ENCODE results near the gene WWOX.

WWOX gene

DNA sequence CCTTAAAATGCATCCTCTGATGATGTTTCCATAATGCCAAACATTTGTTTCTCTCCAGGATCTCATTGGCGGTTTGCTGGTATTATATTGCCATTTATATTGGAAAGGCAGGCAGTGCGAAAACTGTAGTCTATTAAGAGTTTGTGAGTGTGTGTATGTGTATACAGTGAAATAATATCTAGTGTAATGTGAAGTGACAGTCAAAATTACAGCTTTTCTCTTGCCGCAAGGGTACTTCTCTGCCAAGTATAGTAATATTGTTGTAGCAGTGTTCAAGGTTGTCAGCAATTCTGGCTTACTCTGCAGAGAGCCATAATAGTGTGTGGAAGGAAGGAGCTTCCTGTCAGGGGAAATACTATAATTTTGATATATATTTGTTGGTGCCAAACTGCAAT, 178.6 kb downstream of the WWOX start:
- no peak for DNase-seq

GRCh38 chr16:78281115-78281514, 181.7 kb downstream of the WWOX start:
- no peak for DNase-seq

GRCh38 chr16:78283548-78284251, 184.2 kb downstream of the WWOX start:
- no peak for DNase-seq

DNA sequence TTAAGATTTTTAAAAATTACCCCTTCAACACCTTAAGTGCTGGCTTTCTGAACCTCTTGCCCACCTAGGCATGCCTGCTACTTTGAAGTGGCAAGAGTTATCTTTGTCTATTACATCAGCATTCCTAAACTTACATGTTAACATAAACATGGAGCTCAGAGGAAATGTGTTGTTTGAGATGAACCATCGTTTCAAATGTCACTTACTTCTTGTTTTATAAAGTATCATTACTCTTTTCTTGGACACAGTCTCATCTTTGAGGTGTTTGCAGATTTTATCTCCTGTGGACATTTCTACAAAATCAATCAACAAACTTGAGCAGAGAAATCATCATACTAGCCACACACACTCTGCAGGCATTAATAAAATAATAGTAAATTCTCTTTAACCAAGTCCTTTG, 184.9 kb downstream of the WWOX start:
- no peak for DNase-seq

DNA sequence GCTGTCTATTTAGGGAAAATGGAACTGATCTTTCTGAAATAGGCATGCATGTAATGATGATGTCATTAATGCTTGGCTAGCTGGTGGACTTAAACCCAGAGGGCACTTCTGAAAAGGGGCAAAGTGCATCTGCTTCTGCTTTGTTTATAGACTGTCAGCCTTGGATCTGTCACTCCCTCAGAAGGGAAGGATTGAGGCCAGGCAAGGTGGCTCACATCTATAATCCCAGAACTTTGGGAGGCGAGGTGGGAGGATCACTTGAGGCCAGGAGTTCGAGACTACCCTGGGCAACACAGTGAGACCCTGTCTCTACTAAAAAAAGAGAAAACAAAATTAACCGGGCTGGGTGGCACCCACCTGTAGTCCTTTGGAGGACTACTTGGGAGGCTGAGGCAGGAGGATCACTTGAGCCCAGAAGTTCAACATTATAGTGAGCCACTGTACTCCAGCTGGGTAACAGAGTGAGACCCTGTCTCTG, 185.5 kb downstream of the WWOX start:
- no peak for DNase-seq

- no peak for DNase-seq
Measured at GRCh38 chr16:78285437-78285922, 186.0 kb downstream of the WWOX start.

GRCh38 chr16:78286065-78286464, 186.6 kb downstream of the WWOX start:
- no peak for DNase-seq

GRCh38 chr16:78288888-78289287, 189.4 kb downstream of the WWOX start:
- no peak for DNase-seq

DNA sequence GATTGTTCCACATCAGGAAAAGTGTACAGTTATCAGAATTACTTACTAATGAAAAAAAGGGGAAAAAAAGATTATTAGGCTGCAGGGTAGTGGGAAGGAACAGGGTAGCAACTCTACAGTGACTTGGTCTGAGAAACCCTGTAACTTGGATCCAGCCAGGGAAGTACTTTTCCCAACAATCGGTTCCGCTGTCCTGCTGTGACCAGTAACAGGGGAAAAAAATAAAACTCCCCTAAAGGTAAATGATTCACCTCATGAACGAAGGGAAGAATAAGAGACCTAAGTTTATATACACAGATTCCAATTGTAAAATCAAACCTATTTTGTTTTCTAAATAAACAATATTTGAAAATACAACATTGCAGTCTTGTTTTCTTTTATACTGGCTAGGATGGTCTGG, 189.9 kb downstream of the WWOX start:
- DNase-seq: no peak

DNA sequence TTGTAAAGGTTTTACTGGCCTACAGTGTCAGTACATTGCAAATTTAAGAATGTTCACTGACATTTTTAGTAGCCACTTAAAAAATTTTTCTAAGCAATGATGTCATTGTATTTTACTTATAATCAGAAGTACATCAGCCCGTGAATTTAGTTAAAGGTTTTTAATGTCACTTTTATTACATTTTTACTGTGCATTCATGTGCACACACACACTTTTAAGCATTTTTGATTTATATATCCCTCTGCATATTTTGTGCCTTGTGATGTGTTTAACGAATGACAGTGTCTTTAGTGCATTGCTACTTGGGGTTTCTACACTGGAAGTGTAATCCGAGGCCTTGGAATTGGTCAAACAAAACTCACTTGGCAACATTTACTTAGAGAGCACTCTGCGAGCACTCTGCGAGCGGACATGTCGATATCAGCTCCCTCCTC, 190.4 kb downstream of the WWOX start:
- no peak for DNase-seq

GRCh38 chr16:78290395-78290794, 190.9 kb downstream of the WWOX start:
- no peak for DNase-seq

GRCh38 chr16:78290872-78291591, 191.6 kb downstream of the WWOX start:
- no peak for DNase-seq

- DNase-seq: no peak
Measured at GRCh38 chr16:78291604-78292003, 192.2 kb downstream of the WWOX start.

GRCh38 chr16:78292086-78292843, 192.8 kb downstream of the WWOX start:
- DNase-seq: no peak

DNA sequence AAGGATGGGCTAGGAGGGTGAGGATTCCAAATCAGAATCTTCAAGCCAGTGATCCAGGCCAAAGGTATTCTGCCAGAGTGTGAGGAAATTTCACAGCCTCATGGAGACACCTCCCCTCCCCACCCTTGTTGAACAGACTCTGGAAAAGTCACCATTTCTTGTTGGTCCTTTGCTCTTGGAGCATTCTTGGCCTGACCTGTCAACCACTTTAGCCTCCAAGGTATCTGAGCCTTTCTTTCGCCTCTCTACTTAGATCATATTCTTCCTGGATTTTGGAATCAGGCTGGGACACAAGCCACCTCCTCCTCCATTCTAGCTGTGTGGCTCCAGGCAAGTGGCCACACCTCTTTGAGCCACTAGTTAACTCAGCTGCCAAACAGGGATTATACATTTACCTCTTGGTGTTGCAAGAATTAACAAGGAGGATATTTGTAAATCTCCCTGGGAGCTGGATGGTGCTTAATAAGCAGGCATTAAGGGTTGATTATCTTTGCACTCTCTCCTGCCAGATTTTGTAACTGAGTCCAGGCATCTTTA, 193.5 kb downstream of the WWOX start:
- DNase-seq: no peak

DNA sequence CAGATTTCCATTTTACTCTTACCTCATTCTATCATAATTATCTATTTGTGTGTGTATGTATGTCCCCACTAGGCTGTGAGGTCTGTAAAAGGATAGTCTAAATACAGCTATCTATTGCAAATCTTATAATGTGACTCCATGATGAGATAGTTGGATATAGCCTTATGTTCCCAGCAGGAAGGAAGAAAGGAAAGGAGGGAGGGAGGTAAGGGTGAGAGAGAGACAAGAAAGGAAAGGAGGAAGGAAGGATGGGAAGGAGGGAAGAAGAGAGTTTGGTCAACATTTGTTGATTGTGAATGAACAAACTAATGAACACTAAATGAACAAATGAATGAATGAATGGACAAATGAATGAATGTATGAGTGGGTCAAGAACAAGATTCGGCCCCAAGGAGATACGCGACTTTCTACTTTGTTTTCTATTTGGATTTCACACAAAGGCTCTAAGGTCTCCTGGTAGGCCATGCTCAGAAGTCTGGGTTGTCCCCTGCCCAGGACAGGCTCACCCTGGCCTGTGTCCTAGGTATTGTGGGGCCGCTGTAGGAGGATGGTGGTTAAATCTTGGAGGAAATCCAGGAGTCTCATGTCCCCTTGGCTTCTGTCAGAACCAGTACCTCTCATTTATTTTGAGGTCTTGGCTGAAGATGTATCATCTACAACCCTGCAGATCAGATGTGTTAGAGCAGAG, 195.2 kb downstream of the WWOX start:
- no peak for DNase-seq

DNA sequence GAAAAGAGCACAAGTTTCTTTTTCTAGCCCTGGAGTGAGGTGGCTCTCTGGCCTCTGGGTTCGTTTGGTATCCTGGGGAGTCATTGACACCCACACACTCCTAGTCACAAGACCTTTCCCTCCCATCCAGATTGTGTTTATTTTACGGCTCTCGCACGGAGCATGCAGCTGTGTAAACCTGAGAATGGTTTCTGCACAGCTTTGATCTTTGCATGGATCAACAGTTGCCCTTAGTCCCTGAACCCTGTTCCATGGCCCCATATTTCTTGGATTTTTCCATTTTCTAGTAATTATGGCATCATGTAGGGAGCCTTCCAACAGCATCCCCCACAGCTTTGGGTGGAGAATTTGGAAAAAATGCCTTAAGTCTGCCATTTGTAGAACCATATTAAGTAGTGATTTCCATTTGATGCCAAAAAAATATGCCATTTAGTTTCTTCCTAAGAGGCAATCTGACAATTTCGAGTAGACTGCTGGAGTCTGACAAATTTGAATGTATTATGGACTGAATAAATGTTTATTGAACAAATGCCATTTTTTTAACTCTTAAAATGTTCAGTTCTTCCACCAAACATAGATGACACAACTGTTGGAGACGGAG, 197.7 kb downstream of the WWOX start:
- DNase-seq: no peak

DNA sequence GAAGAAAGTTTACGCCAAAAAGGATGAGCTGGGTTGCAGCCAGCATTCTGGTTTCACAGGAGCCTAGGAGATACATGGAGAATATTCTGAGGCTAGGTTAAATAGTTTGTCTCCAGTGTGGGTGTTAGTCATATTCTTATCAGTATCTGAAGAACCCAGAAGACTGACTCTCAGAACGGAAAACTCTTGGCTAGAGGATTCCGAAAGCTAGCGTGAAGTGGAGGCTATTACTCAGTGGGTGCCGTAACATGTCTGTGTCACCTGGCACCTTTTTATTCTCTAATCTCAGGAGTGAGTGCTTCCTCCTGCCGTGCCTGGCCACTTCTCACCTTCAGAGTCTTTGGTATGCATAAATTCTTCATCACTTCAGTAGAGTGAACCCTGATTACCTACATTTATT, 199.5 kb downstream of the WWOX start:
- DNase-seq: no peak

GRCh38 chr16:78300469-78300868, 201.0 kb downstream of the WWOX start:
- no peak for DNase-seq

- no peak for DNase-seq
Measured at GRCh38 chr16:78303946-78304345, 204.5 kb downstream of the WWOX start.

DNA sequence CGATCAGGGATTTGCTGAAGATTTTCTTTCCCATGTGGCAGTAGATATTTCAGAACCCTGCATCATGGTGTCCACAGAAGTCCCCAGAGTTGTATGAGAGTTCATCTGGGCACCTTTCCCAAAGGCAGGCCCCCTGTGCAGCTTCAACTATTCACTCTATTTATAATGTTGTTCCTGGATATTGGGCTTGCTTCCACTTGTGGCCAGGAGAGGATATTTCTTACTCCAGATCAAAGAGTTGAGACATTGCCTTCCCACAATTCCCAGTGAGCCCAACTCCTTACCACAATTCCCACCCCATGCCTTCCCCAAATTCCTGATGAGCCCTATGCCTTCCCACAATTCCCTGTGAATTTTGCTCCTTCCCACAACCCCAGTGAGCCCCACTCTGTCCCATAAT, 206.9 kb downstream of the WWOX start:
- DNase-seq: no peak

GRCh38 chr16:78307824-78308528, 208.5 kb downstream of the WWOX start:
- no peak for DNase-seq

All from CD4-positive, alpha-beta T cell treated with Interferon gamma for 1 hour (primary cell).